AG04450 (cell line): ENCODE data around the gene IL25. TPM values are rescaled to one million over a fixed set of nuclear protein-coding genes. Genes with fewer than 3 reads are reported as not detected.

Source experiments
- CTCF ChIA-PET: fragments of 300-600, 350-600 bp; formaldehyde crosslinking; extraction: SDS; loops from one replicate; lab custom pipeline; 2022; ENCODE audit warnings: antibody characterized with exemption, inconsistent platforms; lab: Charles Lee
- POLR2A ChIA-PET: fragments of 350-600 bp; formaldehyde crosslinking; extraction: SDS; loops from one replicate; lab custom pipeline; 2021; ENCODE audit warnings: antibody characterized with exemption, inconsistent platforms; lab: Yijun Ruan, JAX
- DNase-seq: peaks from one replicate; pipeline ENCODE4 v3.0.0-alpha.2; 2011; ENCODE audit warnings: low read depth, low spot score
- H3K27ac ChIP-seq: one replicate; pipeline ENCODE4 v1.5.1; 2012; ENCODE audit warnings: low read depth, low read length, control low read depth
- H3K27me3 ChIP-seq: one replicate; pipeline ENCODE4 v1.6.0; 2012; ENCODE audit warnings: low read length; ENCODE audit not compliant: control insufficient read depth, insufficient read depth
- H3K4me3 ChIP-seq: 2 replicates; pipeline ENCODE4 v1.5.1; 2011; ENCODE audit warnings: mild to moderate bottlenecking, low read depth, low read length, control low read depth
- H3K9me3 ChIP-seq: 2 replicates; pipeline ENCODE4 v1.5.1; 2012; ENCODE audit warnings: low read length; ENCODE audit not compliant: control insufficient read depth, insufficient read depth
- CTCF ChIP-seq: IDR thresholded peaks from 2 replicates; pipeline ENCODE4 v1.5.1; 2011; ENCODE audit warnings: low read depth, low read length, control low read depth, inconsistent platforms
- polyA plus RNA-seq: library from polyadenylated mRNA; depleted of rRNA; stranded (reverse); fragments of >200 nt; gene quantifications from 2 replicates; pipeline ENCODE4 v1.2.3, GENCODE V29; 2011

Gene IL25
- polyA plus RNA-seq, 1 experiment, result not detected

GRCh38 chr14:23358042-23358441, 14.6 kb upstream of the IL25 start:
- H3K4me3 ChIP-seq, result no peak overlapping the region
- POLR2A ChIA-PET, result no interaction called here
- CTCF ChIA-PET, result interaction anchor here (2.6 kb wide), 1 partner anchor 22 kb away, joined by 8 read pairs; no protein-coding TSS in a partner anchor
- peak overlapping the region; percentile 11 for H3K27ac ChIP-seq
- no peaks in the 10 kb centered on the region for H3K9me3 ChIP-seq
- no peak for TF ChIP-seq CTCF
- H3K27me3 ChIP-seq, result no peaks in the 10 kb centered on the region
- DNase-seq, result no peak

- no peaks in the 10 kb centered on the region for H3K27me3 ChIP-seq
- ChIA-PET POLR2A (no interaction called here), CTCF (interaction anchor here (2.6 kb wide), 1 partner anchor 22 kb away, joined by 8 read pairs; no protein-coding TSS in a partner anchor)
- TF ChIP-seq CTCF, result no peak
- DNase-seq, result no peak
- peak overlapping the region; percentile 11 for H3K27ac ChIP-seq
- no peaks in the 10 kb centered on the region for H3K9me3 ChIP-seq
- H3K4me3 ChIP-seq, result no peak overlapping the region
Observed at GRCh38 chr14:23358553-23359166, 13.9 kb upstream of the IL25 start.

GRCh38 chr14:23359167-23359626, 13.4 kb upstream of the IL25 start:
- no peak for DNase-seq
- Histone ChIP-seq H3K9me3 (no peaks in the 10 kb centered on the region), H3K4me3 (no peak overlapping the region), H3K27ac (no peak overlapping the region), H3K27me3 (no peaks in the 10 kb centered on the region)
- CTCF ChIA-PET, result interaction anchor here (1.9 kb wide), 1 partner anchor 20 kb away, joined by 7 read pairs; no protein-coding TSS in a partner anchor
- POLR2A ChIA-PET, result no interaction called here
- no peak for TF ChIP-seq CTCF

- Histone ChIP-seq H3K27ac (no peak overlapping the region), H3K9me3 (no peaks in the 10 kb centered on the region; the same call in 1 of the 2 replicates), H3K27me3 (no peaks in the 10 kb centered on the region), H3K4me3 (no peak overlapping the region)
- no peak for TF ChIP-seq CTCF
- CTCF ChIA-PET, result interaction anchor here (0.7 to 1.9 kb wide), 4 partner anchors 10 to 201 kb away, joined by 3 to 7 read pairs (median 3); no protein-coding TSS in a partner anchor
- POLR2A ChIA-PET, result no interaction called here
- DNase-seq, result no peak
Observed at GRCh38 chr14:23359722-23360447, 12.7 kb upstream of the IL25 start.

GRCh38 chr14:23360496-23360895, 12.1 kb upstream of the IL25 start:
- ChIA-PET POLR2A (no interaction called here), CTCF (interaction anchor here (0.7 to 1.9 kb wide), 4 partner anchors 9 to 200 kb away, joined by 3 to 7 read pairs (median 3); no protein-coding TSS in a partner anchor)
- TF ChIP-seq CTCF, result no peak
- no peak overlapping the region for H3K27ac ChIP-seq
- no peak overlapping the region for H3K4me3 ChIP-seq
- DNase-seq, result no peak
- H3K9me3 ChIP-seq, result no peaks in the 10 kb centered on the region; the same call in 1 of the 2 replicates
- H3K27me3 ChIP-seq, result no peaks in the 10 kb centered on the region
